Astrocyte (in vitro differentiated cells and primary cell): ENCODE results near the gene SLIT3. TPM values are rescaled to one million over a fixed set of nuclear protein-coding genes. Genes with fewer than 3 reads are reported as not detected.

Experiments used
- DNase-seq: peaks from one replicate; pipeline ENCODE4 v3.0.0-alpha.2; 2010; ENCODE audit warnings: low read depth
- FAIRE-seq: peaks from 2 replicates; lab custom pipeline; 2011; peaks lifted over from hg19 to GRCh38; lab: Jason Lieb, UNC
- H2AFZ ChIP-seq: 2 replicates; pipeline ENCODE4 v1.6.0; 2012; ENCODE audit warnings: low read depth, low read length, inconsistent platforms
- H3K27ac ChIP-seq: 2 replicates; pipeline ENCODE4 v1.5.1; 2011; ENCODE audit warnings: low read depth, low read length, inconsistent platforms
- H3K27me3 ChIP-seq: 2 replicates; pipeline ENCODE4 v1.6.0; 2011; ENCODE audit warnings: low read length, inconsistent platforms; ENCODE audit not compliant: insufficient read depth
- H3K36me3 ChIP-seq: 2 replicates; pipeline ENCODE4 v1.5.1; 2011; ENCODE audit warnings: low read length, inconsistent platforms; ENCODE audit not compliant: insufficient read depth
- H3K4me1 ChIP-seq: 2 replicates; pipeline ENCODE4 v1.5.1; 2011; ENCODE audit warnings: low read length, inconsistent platforms; ENCODE audit not compliant: insufficient read depth
- H3K4me2 ChIP-seq: 2 replicates; pipeline ENCODE4 v1.6.0; 2012; ENCODE audit warnings: low read length, inconsistent platforms
- H3K4me3 ChIP-seq: 2 replicates; pipeline ENCODE4 v1.5.1; 2011; ENCODE audit warnings: low read depth, mild to moderate bottlenecking, low read length, inconsistent platforms; ENCODE audit not compliant: insufficient read depth
- H3K79me2 ChIP-seq: 2 replicates; pipeline ENCODE4 v1.6.0; 2012; ENCODE audit warnings: mild to moderate bottlenecking, low read length, inconsistent platforms; ENCODE audit not compliant: insufficient read depth
- H3K9ac ChIP-seq: 2 replicates; pipeline ENCODE4 v1.6.0; 2012; ENCODE audit warnings: mild to moderate bottlenecking, low read length, inconsistent platforms
- H3K9me3 ChIP-seq: 2 replicates; pipeline ENCODE4 v1.5.1; 2012; ENCODE audit warnings: low read depth, mild to moderate bottlenecking, low read length, inconsistent platforms; ENCODE audit not compliant: insufficient read depth
- H4K20me1 ChIP-seq: 2 replicates; pipeline ENCODE4 v1.6.0; 2012; ENCODE audit warnings: low read length, inconsistent platforms; ENCODE audit not compliant: insufficient read depth
- H3K27ac Mint-ChIP-seq: one replicate; pipeline ENCODE4 v1.8.0; 2021; ENCODE audit warnings: mild to moderate bottlenecking, mixed read lengths; ENCODE audit not compliant: unreplicated experiment
- H3K27me3 Mint-ChIP-seq: one replicate; pipeline ENCODE4 v1.8.0; 2021; ENCODE audit warnings: low read depth, mixed read lengths; ENCODE audit not compliant: unreplicated experiment
- H3K36me3 Mint-ChIP-seq: one replicate; pipeline ENCODE4 v1.8.0; 2021; ENCODE audit warnings: low read depth, mixed read lengths; ENCODE audit not compliant: unreplicated experiment
- H3K4me1 Mint-ChIP-seq: one replicate; pipeline ENCODE4 v1.8.0; 2021; ENCODE audit warnings: low read depth, mixed read lengths; ENCODE audit not compliant: unreplicated experiment
- H3K4me3 Mint-ChIP-seq: one replicate; pipeline ENCODE4 v1.8.0; 2021; ENCODE audit warnings: mild to moderate bottlenecking, moderate library complexity, mixed read lengths; ENCODE audit not compliant: unreplicated experiment
- H3K9me3 Mint-ChIP-seq: one replicate; pipeline ENCODE4 v1.8.0; 2021; ENCODE audit warnings: mild to moderate bottlenecking, mixed read lengths; ENCODE audit not compliant: unreplicated experiment
- EZH2 ChIP-seq: IDR thresholded peaks from 2 replicates; pipeline ENCODE4 v1.6.1; 2012; ENCODE audit warnings: mild to moderate bottlenecking, low read length, inconsistent platforms; ENCODE audit not compliant: insufficient read depth
- total RNA-seq: library from RNA; stranded (reverse); gene quantifications from 2 replicates; pipeline ENCODE4 v1.2.1, GENCODE V29; 2021
- TF ChIP-seq, protein P1 (sequence below): IDR thresholded peaks from 2 replicates; pipeline ENCODE4 v1.5.1; 2011; ENCODE audit warnings: low read depth, mild to moderate bottlenecking, inconsistent platforms, low read length, moderate library complexity; ENCODE audit not compliant: insufficient read depth

The SLIT3 gene
- total RNA-seq, 1 donor from 2014 or later = 20.7 TPM

DNA sequence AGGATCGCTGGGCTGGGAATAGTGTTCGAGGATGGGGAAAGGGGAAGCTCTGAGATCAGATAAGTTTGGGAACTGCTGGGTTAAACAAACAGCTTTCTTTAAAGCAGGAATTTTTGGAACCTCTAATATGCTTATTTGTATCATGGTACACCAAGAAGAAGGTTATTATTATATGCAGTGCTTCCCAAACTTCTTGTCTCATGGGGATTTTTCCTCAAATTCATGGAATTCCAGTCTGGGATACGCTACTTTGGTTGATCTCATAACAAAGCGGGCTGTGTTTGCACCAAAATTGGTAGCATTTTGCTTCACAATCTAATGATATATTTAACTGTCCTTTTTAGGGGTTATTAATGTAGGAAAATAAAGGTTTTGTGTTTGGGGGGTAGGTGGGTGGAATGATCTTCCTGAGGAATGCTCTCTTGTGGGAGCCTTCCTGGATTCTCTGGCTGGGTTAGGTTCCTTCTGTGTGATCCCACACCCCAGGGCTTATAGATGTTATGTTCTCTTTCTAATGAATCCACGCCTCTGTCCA, 605.6 kb downstream of the SLIT3 start:
- DNase-seq = no peak
- no peak overlapping the region for H2AFZ ChIP-seq
- H3K36me3 ChIP-seq = no peaks in the 10 kb centered on the region
- H3K4me2 ChIP-seq = no peak overlapping the region
- no peak overlapping the region for H3K4me3 ChIP-seq
- peaks cover 2% of the 10 kb centered on the region for H3K9me3 Mint-ChIP-seq
- H3K4me1 Mint-ChIP-seq = peaks cover 15% of the 10 kb centered on the region
- peaks cover 14% of the 10 kb centered on the region for H3K36me3 Mint-ChIP-seq
- H3K27me3 ChIP-seq = no peaks in the 10 kb centered on the region
- no peaks in the 10 kb centered on the region for H4K20me1 ChIP-seq
- TF ChIP-seq, protein P1, sequence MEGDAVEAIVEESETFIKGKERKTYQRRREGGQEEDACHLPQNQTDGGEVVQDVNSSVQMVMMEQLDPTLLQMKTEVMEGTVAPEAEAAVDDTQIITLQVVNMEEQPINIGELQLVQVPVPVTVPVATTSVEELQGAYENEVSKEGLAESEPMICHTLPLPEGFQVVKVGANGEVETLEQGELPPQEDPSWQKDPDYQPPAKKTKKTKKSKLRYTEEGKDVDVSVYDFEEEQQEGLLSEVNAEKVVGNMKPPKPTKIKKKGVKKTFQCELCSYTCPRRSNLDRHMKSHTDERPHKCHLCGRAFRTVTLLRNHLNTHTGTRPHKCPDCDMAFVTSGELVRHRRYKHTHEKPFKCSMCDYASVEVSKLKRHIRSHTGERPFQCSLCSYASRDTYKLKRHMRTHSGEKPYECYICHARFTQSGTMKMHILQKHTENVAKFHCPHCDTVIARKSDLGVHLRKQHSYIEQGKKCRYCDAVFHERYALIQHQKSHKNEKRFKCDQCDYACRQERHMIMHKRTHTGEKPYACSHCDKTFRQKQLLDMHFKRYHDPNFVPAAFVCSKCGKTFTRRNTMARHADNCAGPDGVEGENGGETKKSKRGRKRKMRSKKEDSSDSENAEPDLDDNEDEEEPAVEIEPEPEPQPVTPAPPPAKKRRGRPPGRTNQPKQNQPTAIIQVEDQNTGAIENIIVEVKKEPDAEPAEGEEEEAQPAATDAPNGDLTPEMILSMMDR = no peak
- TF ChIP-seq EZH2 = no peak
- H3K27me3 Mint-ChIP-seq = peaks cover 54% of the 10 kb centered on the region
- FAIRE-seq = no peak
- no peak overlapping the region for H3K27ac ChIP-seq
- H3K4me3 Mint-ChIP-seq = no peak overlapping the region
- H3K4me1 ChIP-seq = no peaks in the 10 kb centered on the region
- H3K27ac Mint-ChIP-seq = no peak overlapping the region
- H3K9ac ChIP-seq = no peak overlapping the region
- no peaks in the 10 kb centered on the region for H3K79me2 ChIP-seq
- H3K9me3 ChIP-seq = no peaks in the 10 kb centered on the region

DNA sequence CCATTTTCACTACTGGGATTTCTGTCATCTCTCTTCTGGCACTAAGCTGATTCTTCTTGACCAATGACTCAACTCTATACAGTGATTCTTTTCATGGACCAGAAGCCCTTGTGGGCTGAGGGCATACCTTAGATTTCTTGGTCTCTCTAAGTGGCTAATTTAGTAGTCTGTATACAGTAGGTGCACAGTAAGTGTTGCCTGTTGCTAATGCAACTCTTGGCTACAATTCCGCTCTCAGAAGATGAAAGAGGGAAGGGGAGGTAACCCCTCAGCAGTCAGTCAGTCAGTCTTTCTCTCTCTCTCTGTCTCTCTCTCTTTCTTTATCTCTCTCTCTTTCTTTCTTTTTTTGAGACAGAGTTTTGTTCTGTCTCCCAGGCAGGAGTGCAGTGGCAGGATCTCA, 606.6 kb downstream of the SLIT3 start:
- Mint-ChIP-seq H3K27ac (no peak overlapping the region), H3K4me1 (peaks cover 15% of the 10 kb centered on the region), H3K9me3 (peaks cover 2% of the 10 kb centered on the region), H3K27me3 (peaks cover 59% of the 10 kb centered on the region), H3K36me3 (peaks cover 14% of the 10 kb centered on the region), H3K4me3 (no peak overlapping the region)
- Histone ChIP-seq H3K79me2 (no peaks in the 10 kb centered on the region), H3K9ac (no peak overlapping the region), H3K4me1 (no peaks in the 10 kb centered on the region), H3K4me2 (no peak overlapping the region), H3K27me3 (no peaks in the 10 kb centered on the region), H3K9me3 (no peaks in the 10 kb centered on the region), H3K27ac (no peak overlapping the region), H2AFZ (no peak overlapping the region), H3K36me3 (no peaks in the 10 kb centered on the region), H3K4me3 (no peak overlapping the region), H4K20me1 (no peaks in the 10 kb centered on the region)
- TF ChIP-seq, protein P1 = no peak
- no peak for TF ChIP-seq EZH2
- FAIRE-seq (no peak), DNase-seq (no peak)

DNA sequence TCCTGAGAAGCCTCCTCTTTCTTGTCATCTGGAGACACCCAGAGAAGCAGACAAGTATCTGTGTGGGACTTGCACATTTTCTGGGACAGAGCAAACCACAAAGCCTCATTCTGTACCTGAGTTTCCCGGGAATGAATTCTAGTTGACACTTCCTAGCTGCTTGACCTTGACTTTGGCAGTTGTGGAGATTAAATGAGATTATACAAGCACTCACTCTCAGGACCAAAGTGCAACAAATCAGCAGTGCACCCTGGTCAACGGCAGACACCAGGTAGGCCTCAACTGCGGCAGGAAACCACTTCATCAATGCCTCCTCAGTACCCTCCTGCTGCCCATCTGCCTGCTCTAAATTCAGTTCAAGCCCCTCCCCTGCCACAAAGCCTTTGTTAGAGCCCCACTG, 607.1 kb downstream of the SLIT3 start:
- TF ChIP-seq EZH2 = no peak
- H2AFZ ChIP-seq = no peak overlapping the region
- peaks cover 59% of the 10 kb centered on the region for H3K27me3 Mint-ChIP-seq
- H3K27me3 ChIP-seq = no peaks in the 10 kb centered on the region
- no peaks in the 10 kb centered on the region for H4K20me1 ChIP-seq
- no peak overlapping the region for H3K27ac ChIP-seq
- H3K9ac ChIP-seq = no peak overlapping the region
- no peaks in the 10 kb centered on the region for H3K36me3 ChIP-seq
- H3K4me1 ChIP-seq = no peaks in the 10 kb centered on the region
- H3K9me3 Mint-ChIP-seq = peaks cover 2% of the 10 kb centered on the region
- no peak overlapping the region for H3K4me3 Mint-ChIP-seq
- H3K27ac Mint-ChIP-seq = no peak overlapping the region
- no peak for DNase-seq
- H3K9me3 ChIP-seq = no peaks in the 10 kb centered on the region
- no peak overlapping the region for H3K4me3 ChIP-seq
- H3K79me2 ChIP-seq = no peaks in the 10 kb centered on the region
- peaks cover 14% of the 10 kb centered on the region for H3K36me3 Mint-ChIP-seq
- peaks cover 15% of the 10 kb centered on the region for H3K4me1 Mint-ChIP-seq
- H3K4me2 ChIP-seq = no peak overlapping the region
- no peak for FAIRE-seq
